ENCODE measurements around the gene CDK3. TPM values are rescaled to one million over a fixed set of nuclear protein-coding genes. Genes with fewer than 3 reads are reported as not detected.

CDK3 gene
- total and polyA plus RNA-seq, 2 donors (not counting 1 experiment from before 2014, with no cell fraction given): 15.0 to 20.5 TPM

DNA sequence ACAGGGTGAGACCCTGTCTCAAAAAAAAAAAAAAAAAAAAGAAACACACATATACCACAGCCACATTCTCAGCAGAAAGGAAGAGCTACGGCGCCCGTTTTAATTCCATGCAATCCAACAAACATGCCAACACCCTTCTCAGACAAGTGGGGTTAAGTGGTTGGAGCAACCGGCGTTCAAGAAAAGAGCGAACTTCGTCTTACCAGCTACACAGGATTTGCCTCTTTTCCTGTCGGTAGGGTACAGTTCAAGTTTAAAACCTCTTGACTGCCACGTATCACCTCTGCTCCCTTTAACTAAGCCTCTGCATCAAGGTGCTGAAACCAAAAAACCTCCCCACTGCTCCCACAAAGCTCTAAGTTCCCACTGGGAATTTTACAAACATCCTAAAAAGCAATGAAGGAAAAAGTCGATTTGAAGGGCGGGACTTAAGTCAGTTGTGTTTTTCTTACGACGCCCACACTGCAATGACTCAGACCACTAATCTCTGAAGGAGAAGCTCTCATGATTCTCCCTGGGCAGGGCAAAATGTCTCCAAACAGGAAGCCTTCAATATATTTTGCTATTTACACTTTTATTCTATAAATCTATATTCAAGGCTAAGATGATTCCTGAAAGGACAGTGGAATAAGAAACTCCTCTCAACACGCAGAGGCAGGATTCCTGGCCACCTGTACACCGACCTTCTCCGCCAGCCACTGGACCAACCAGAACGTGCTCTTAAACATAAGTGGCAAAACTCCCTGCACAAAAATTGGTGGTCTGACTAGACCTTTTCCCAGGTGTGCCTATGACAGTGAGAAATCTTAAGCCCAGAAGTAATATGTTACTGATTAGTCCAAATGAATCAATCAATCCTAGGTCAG lies 52.8 kb downstream of the CDK3 start:
- no peaks in the 10 kb centered on the region for H3K9me3 ChIP-seq (ENCODE audit: control extremely low read depth in 1 of 3, control insufficient read depth in 2 of 3, insufficient read depth in 1 of 3, low read length in 2 of 3)
- H3K4me2 ChIP-seq (replicated peaks; ENCODE audit: low read depth, low read length, poor library complexity, severe bottlenecking): no peak overlapping the region
- POLR2A ChIA-PET: no interaction called here
- H3K9ac ChIP-seq (ENCODE audit: low read length): no peak overlapping the region
- no peaks in the 10 kb centered on the region for H3K4me1 Mint-ChIP-seq
- 97% methylated on average over 14 of the region's 17 CpGs for WGBS (ENCODE audit: insufficient coverage)
- H3K27me3 ChIP-seq (replicated peaks in 1 of 4; ENCODE audit: control extremely low read depth in 1 of 4, control insufficient read depth in 3 of 4, insufficient read depth in 4 of 4, low read length in 3 of 4): no peaks in the 10 kb centered on the region
- no peak for ATAC-seq (ENCODE audit: low read depth)
- H3K4me3 Mint-ChIP-seq: no peak overlapping the region
- no peaks in the 10 kb centered on the region for H3K4me1 ChIP-seq (ENCODE audit: control insufficient read depth in 2 of 2, insufficient read depth in 2 of 2, low read length in 2 of 2)
- no peaks in the 10 kb centered on the region for H3K27me3 Mint-ChIP-seq
- peaks cover 18 to 80% of the 10 kb centered on the region in 2 experiments for H3K36me3 ChIP-seq (replicated peaks in 1 of 2; ENCODE audit: control extremely low read depth in 1 of 2, control insufficient read depth in 1 of 2, extremely low read depth in 1 of 2, insufficient read depth in 2 of 2, low read length in 1 of 2)
- no peak overlapping the region for H3K4me3 ChIP-seq (ENCODE audit: control extremely low read depth in 1 of 5, extremely low read depth in 1 of 5, insufficient read depth in 1 of 5, low read depth in 2 of 5, low read length in 4 of 5)
- no peak overlapping the region for H2AFZ ChIP-seq (ENCODE audit: insufficient read depth, low read depth, low read length, poor library complexity, severe bottlenecking)
- peaks cover 14% of the 10 kb centered on the region for H4K20me1 ChIP-seq (ENCODE audit: control insufficient read depth, insufficient read depth, low read length, poor library complexity, severe bottlenecking)
- DNase-seq: no peak
- no peak for TF ChIP-seq EZH2 (IDR thresholded peaks at IDR 0.05; ENCODE audit: borderline replicate concordance, insufficient read depth, low read depth, low read length, poor library complexity, severe bottlenecking)
- TF ChIP-seq, protein P1, sequence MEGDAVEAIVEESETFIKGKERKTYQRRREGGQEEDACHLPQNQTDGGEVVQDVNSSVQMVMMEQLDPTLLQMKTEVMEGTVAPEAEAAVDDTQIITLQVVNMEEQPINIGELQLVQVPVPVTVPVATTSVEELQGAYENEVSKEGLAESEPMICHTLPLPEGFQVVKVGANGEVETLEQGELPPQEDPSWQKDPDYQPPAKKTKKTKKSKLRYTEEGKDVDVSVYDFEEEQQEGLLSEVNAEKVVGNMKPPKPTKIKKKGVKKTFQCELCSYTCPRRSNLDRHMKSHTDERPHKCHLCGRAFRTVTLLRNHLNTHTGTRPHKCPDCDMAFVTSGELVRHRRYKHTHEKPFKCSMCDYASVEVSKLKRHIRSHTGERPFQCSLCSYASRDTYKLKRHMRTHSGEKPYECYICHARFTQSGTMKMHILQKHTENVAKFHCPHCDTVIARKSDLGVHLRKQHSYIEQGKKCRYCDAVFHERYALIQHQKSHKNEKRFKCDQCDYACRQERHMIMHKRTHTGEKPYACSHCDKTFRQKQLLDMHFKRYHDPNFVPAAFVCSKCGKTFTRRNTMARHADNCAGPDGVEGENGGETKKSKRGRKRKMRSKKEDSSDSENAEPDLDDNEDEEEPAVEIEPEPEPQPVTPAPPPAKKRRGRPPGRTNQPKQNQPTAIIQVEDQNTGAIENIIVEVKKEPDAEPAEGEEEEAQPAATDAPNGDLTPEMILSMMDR (IDR thresholded peaks at IDR 0.05): no peak
- no peaks in the 10 kb centered on the region for H3K9me3 Mint-ChIP-seq (ENCODE audit: insufficient read depth)
- peaks cover 7% of the 10 kb centered on the region for H3K79me2 ChIP-seq (ENCODE audit: control insufficient read depth, insufficient read depth, low read length)
- CTCF ChIA-PET: interaction anchor here (1.4 kb wide), 1 partner anchor 68 kb away, joined by 3 read pairs; no protein-coding TSS in a partner anchor
- H3K27ac Mint-ChIP-seq: no peak overlapping the region
- no peak overlapping the region for H3K27ac ChIP-seq (ENCODE audit: low read length in 2 of 2)
- intact Hi-C loops (cut with micrococcal nuclease): no loop called here

DNA sequence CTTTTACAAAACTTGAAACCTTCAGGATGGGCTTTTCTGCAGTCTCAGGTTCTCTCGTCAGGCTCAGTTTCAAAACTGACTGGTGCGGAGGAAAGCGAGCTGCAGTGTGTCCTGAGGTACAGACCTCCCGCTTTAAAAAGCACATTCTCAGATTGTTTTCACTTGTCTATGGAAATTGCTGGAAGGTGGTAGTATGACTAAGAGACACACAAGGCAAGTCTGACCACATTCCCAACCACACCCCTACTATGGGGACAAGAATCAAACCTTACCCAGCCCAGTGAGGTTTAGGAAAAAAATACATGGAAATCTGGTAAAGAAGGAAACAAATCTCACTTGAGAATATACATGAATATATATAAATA lies 53.4 kb downstream of the CDK3 start:
- Histone ChIP-seq H3K27ac (ENCODE audit: low read length in 2 of 2) (no peak overlapping the region), H3K36me3 (replicated peaks in 1 of 2; ENCODE audit: control extremely low read depth in 1 of 2, control insufficient read depth in 1 of 2, extremely low read depth in 1 of 2, insufficient read depth in 2 of 2, low read length in 1 of 2) (peaks cover 21 to 80% of the 10 kb centered on the region in 2 experiments), H3K4me1 (ENCODE audit: control insufficient read depth in 2 of 2, insufficient read depth in 2 of 2, low read length in 2 of 2) (no peaks in the 10 kb centered on the region), H2AFZ (ENCODE audit: insufficient read depth, low read depth, low read length, poor library complexity, severe bottlenecking) (no peak overlapping the region), H3K9ac (ENCODE audit: low read length) (no peak overlapping the region), H3K4me3 (ENCODE audit: control extremely low read depth in 1 of 5, extremely low read depth in 1 of 5, insufficient read depth in 1 of 5, low read depth in 2 of 5, low read length in 4 of 5) (no peak overlapping the region), H3K79me2 (ENCODE audit: control insufficient read depth, insufficient read depth, low read length) (peaks cover 7% of the 10 kb centered on the region), H4K20me1 (ENCODE audit: control insufficient read depth, insufficient read depth, low read length, poor library complexity, severe bottlenecking) (peaks cover 14% of the 10 kb centered on the region), H3K27me3 (replicated peaks in 1 of 4; ENCODE audit: control extremely low read depth in 1 of 4, control insufficient read depth in 3 of 4, insufficient read depth in 4 of 4, low read length in 3 of 4) (no peaks in the 10 kb centered on the region), H3K9me3 (ENCODE audit: control extremely low read depth in 1 of 3, control insufficient read depth in 2 of 3, insufficient read depth in 1 of 3, low read length in 2 of 3) (no peaks in the 10 kb centered on the region), H3K4me2 (replicated peaks; ENCODE audit: low read depth, low read length, poor library complexity, severe bottlenecking) (no peak overlapping the region)
- Mint-ChIP-seq H3K27me3 (no peaks in the 10 kb centered on the region), H3K4me3 (no peak overlapping the region), H3K4me1 (no peaks in the 10 kb centered on the region), H3K27ac (no peak overlapping the region), H3K9me3 (ENCODE audit: insufficient read depth) (no peaks in the 10 kb centered on the region)
- no peak for DNase-seq
- no peak for ATAC-seq (ENCODE audit: low read depth)
- intact Hi-C loops (cut with micrococcal nuclease): no loop called here
- WGBS (ENCODE audit: insufficient coverage): no CpG with 5 or more reads among the region's 4 CpGs
- POLR2A ChIA-PET: no interaction called here
- TF ChIP-seq EZH2 (IDR thresholded peaks at IDR 0.05; ENCODE audit: borderline replicate concordance, insufficient read depth, low read depth, low read length, poor library complexity, severe bottlenecking): no peak
- TF ChIP-seq, protein P1 (IDR thresholded peaks at IDR 0.05): no peak
- CTCF ChIA-PET: interaction anchor here (1.4 kb wide), 1 partner anchor 67 kb away, joined by 3 read pairs; no protein-coding TSS in a partner anchor
